GM12878 (cell line): Measurements from ENCODE around the gene CDC123.

ENCODE experiments used
- HDAC6 ChIP-seq: fragments of 200-600 bp; sonication (generic); IDR thresholded peaks from one replicate; pipeline ENCODE4 v1.8.0; 2017; ENCODE audit warnings: antibody characterized with exemption; ENCODE audit not compliant: unreplicated experiment
- NBN ChIP-seq: fragments of 450-650 bp; IDR thresholded peaks from 2 replicates; pipeline ENCODE4 v1.6.1; 2016
- POLR2A ChIP-seq: IDR thresholded peaks from 2 replicates; pipeline ENCODE4 v1.6.1; 2011; ENCODE audit warnings: low read depth, mild to moderate bottlenecking, low read length
- POLR2AphosphoS5 ChIP-seq: IDR thresholded peaks from 2 replicates; pipeline ENCODE4 v1.6.1; 2011; ENCODE audit warnings: mild to moderate bottlenecking, low read length, inconsistent platforms
- SREBF2 ChIP-seq: IDR thresholded peaks from 2 replicates; pipeline ENCODE4 v1.6.1; 2012; ENCODE audit warnings: mild to moderate bottlenecking, low read length
- ZNF687 ChIP-seq: fragments of 450-650 bp; IDR thresholded peaks from 2 replicates; pipeline ENCODE4 v1.6.1; 2017; ENCODE audit warnings: mild to moderate bottlenecking, moderate library complexity
- TF ChIP-seq, protein P1 (sequence below), 3 experiments: IDR thresholded peaks in 2 of 3; conservative IDR thresholded peaks in 1 of 3; 2 replicates each; pipeline ENCODE4 v1.5.1; 2011; ENCODE audit warnings: low read depth in 3 of 3, low read length in 3 of 3, mild to moderate bottlenecking in 3 of 3, control low read depth in 2 of 3, moderate library complexity in 2 of 3, inconsistent platforms in 1 of 3, mixed read lengths in 1 of 3; ENCODE audit not compliant: control insufficient read depth in 2 of 3, insufficient read depth in 1 of 3; ENCODE audit errors: extremely low read depth in 1 of 3
- TF ChIP-seq, protein P2 (sequence below): IDR thresholded peaks from 2 replicates; pipeline ENCODE4 v1.6.1; 2012; ENCODE audit warnings: mild to moderate bottlenecking, low read depth, low read length

DNA sequence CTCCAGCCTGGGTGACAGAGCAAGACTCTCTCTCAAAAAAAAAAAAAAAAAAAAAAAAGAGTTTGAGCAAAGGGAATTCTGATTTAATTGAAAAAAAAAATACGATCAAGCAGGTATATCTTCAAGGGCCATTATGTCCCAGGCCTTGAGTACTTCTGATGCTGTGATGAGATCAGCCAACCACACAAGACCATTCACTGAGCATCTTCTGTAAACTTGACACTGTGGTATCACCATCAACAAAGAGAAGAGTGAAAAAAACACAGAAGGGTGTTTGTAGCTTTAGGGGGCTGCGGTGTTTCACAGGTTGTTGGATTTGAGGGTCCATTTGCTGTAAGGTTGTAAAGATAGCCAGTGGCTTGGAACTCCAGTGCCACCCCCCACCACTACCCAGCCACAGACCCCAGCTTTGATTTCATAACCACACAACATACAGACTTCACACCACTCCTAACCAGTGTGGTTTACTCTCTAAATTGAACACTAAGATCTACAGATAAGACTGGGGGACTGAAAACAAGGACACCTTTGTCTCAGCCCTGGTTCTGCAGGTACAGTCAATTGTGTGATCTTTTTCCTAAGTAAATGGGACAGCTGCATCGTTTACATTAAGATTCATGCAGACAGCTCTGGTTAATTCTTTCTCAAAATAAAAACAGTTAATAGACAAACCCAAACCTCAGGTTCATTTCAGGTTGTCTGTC is 66.4 kb downstream of the CDC123 start:
- TF ChIP-seq, protein P1, sequence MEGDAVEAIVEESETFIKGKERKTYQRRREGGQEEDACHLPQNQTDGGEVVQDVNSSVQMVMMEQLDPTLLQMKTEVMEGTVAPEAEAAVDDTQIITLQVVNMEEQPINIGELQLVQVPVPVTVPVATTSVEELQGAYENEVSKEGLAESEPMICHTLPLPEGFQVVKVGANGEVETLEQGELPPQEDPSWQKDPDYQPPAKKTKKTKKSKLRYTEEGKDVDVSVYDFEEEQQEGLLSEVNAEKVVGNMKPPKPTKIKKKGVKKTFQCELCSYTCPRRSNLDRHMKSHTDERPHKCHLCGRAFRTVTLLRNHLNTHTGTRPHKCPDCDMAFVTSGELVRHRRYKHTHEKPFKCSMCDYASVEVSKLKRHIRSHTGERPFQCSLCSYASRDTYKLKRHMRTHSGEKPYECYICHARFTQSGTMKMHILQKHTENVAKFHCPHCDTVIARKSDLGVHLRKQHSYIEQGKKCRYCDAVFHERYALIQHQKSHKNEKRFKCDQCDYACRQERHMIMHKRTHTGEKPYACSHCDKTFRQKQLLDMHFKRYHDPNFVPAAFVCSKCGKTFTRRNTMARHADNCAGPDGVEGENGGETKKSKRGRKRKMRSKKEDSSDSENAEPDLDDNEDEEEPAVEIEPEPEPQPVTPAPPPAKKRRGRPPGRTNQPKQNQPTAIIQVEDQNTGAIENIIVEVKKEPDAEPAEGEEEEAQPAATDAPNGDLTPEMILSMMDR (IDR thresholded peaks at IDR 0.05 in 2 of 3, conservative IDR thresholded peaks at IDR 0.05 in 1 of 3; ENCODE audit: control insufficient read depth in 2 of 3, extremely low read depth in 1 of 3, insufficient read depth in 1 of 3, low read depth in 3 of 3, low read length in 3 of 3): no peak
- no peak for TF ChIP-seq ZNF687
- TF ChIP-seq SREBF2: no peak
- TF ChIP-seq POLR2AphosphoS5: no peak
- TF ChIP-seq NBN: peak; percentile 54; the same call in 1 of the 2 replicates
- TF ChIP-seq HDAC6: no peak
- TF ChIP-seq POLR2A: no peak
- TF ChIP-seq, protein P2, sequence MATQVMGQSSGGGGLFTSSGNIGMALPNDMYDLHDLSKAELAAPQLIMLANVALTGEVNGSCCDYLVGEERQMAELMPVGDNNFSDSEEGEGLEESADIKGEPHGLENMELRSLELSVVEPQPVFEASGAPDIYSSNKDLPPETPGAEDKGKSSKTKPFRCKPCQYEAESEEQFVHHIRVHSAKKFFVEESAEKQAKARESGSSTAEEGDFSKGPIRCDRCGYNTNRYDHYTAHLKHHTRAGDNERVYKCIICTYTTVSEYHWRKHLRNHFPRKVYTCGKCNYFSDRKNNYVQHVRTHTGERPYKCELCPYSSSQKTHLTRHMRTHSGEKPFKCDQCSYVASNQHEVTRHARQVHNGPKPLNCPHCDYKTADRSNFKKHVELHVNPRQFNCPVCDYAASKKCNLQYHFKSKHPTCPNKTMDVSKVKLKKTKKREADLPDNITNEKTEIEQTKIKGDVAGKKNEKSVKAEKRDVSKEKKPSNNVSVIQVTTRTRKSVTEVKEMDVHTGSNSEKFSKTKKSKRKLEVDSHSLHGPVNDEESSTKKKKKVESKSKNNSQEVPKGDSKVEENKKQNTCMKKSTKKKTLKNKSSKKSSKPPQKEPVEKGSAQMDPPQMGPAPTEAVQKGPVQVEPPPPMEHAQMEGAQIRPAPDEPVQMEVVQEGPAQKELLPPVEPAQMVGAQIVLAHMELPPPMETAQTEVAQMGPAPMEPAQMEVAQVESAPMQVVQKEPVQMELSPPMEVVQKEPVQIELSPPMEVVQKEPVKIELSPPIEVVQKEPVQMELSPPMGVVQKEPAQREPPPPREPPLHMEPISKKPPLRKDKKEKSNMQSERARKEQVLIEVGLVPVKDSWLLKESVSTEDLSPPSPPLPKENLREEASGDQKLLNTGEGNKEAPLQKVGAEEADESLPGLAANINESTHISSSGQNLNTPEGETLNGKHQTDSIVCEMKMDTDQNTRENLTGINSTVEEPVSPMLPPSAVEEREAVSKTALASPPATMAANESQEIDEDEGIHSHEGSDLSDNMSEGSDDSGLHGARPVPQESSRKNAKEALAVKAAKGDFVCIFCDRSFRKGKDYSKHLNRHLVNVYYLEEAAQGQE: no peak
